ENCODE results near the gene PDE1A. TPM values are rescaled to one million over a fixed set of nuclear protein-coding genes. Genes with fewer than 3 reads are reported as not detected.
A peak's percentile ranks its signal among the peaks of the same experiment; 100 is the strongest.

Gene PDE1A
- total RNA-seq, 1 donor from 2014 or later, result 17.3 TPM

DNA sequence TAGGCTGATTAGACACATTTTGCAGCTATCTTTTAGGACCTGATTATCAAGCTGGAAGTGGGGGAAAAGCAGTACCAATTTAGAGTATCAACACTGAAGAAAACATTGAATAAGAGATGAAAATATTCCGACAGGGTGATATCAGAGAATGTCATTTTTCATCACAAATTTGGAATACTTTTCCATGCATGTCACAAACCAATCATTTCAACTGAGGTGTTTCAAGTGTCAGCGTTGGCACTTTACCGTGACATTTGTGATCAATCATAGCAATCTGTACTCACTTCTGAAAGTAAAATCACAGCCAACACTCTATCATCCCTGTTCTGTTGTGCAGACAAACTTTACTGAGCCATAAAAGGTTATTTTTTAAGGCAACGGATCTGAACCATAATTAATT, 75.4 kb downstream of the PDE1A start:
- no peaks in the 10 kb centered on the region for H3K36me3 ChIP-seq
- intact Hi-C loops (cut with micrococcal nuclease), result no loop called here
- H3K4me1 ChIP-seq, result peaks cover 15% of the 10 kb centered on the region
- H3K27ac ChIP-seq (replicated peaks), result no peak overlapping the region
- H3K9me3 ChIP-seq (replicated peaks), result no peaks in the 10 kb centered on the region
- no peak for DNase-seq
- H3K4me3 ChIP-seq, result no peak overlapping the region
- no peaks in the 10 kb centered on the region for H3K27me3 ChIP-seq (ENCODE audit: low read depth)
- no peak for TF ChIP-seq CTCF (IDR thresholded peaks at IDR 0.05; ENCODE audit: borderline replicate concordance)

DNA sequence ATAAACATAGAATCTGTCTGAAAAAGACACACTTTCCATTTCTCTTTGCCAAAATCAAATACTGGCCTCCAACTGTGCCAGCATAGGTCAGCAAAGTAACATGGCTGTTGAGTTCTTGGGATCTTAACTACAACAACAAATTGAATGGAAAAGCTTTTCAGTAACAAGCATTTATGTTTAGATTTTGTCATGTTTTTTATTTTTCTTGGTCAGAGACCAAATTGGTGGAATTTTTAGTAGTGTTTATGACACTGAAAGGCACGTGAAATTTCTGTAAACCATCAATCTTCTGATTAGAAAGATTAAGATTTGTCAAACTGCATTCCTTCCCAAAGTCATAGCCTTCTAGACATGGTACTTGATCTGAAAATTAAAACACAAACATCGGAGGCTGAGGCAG, 77.6 kb downstream of the PDE1A start:
- TF ChIP-seq CTCF (IDR thresholded peaks at IDR 0.05; ENCODE audit: borderline replicate concordance), result no peak
- H3K27me3 ChIP-seq (ENCODE audit: low read depth), result no peaks in the 10 kb centered on the region
- H3K4me3 ChIP-seq, result no peak overlapping the region
- H3K4me1 ChIP-seq, result peaks cover 8% of the 10 kb centered on the region
- intact Hi-C loops (cut with micrococcal nuclease), result no loop called here
- H3K27ac ChIP-seq (replicated peaks), result no peak overlapping the region
- no peaks in the 10 kb centered on the region for H3K9me3 ChIP-seq (replicated peaks)
- no peaks in the 10 kb centered on the region for H3K36me3 ChIP-seq
- no peak for DNase-seq

DNA sequence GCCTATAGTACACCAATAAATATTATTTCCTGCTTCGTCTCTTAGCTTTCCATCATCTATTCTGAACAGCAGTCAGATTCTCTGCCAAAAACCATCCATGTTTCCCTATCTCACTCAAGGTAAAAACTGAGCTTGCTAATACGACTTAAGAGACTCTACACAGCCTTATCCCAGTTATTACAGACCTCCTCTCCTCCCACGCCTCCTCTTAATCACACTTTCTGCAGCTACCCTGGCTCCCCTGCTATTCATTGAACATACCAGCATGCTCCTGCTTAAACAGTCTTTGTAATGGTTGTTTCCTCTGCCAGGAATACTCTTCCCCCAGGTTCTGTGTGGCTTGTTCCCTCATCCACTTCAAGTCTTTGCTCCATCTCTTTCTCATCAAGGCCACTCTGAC, 81.5 kb downstream of the PDE1A start:
- H3K27ac ChIP-seq (replicated peaks), result no peak overlapping the region
- H3K4me3 ChIP-seq, result no peak overlapping the region
- H3K4me1 ChIP-seq, result no peaks in the 10 kb centered on the region
- intact Hi-C loops (cut with micrococcal nuclease), result no loop called here
- no peaks in the 10 kb centered on the region for H3K9me3 ChIP-seq (replicated peaks)
- H3K27me3 ChIP-seq (ENCODE audit: low read depth), result no peaks in the 10 kb centered on the region
- no peaks in the 10 kb centered on the region for H3K36me3 ChIP-seq
- DNase-seq, result no peak
- no peak for TF ChIP-seq CTCF (IDR thresholded peaks at IDR 0.05; ENCODE audit: borderline replicate concordance)

- Histone ChIP-seq H3K27me3 (ENCODE audit: low read depth) (no peaks in the 10 kb centered on the region), H3K4me1 (no peaks in the 10 kb centered on the region), H3K4me3 (no peak overlapping the region), H3K27ac (replicated peaks) (peak overlapping the region; percentile 66), H3K9me3 (replicated peaks) (peaks cover 20% of the 10 kb centered on the region), H3K36me3 (no peaks in the 10 kb centered on the region)
- DNase-seq, result no peak
- no peak for TF ChIP-seq CTCF (IDR thresholded peaks at IDR 0.05; ENCODE audit: borderline replicate concordance)
- intact Hi-C loops (cut with micrococcal nuclease), result no loop called here
These were observed 96.2 kb downstream of the PDE1A start for GRCh38 chr2:182330451-182331305.

GRCh38 chr2:182324665-182325064, 102.2 kb downstream of the PDE1A start:
- Histone ChIP-seq H3K27ac (replicated peaks) (no peak overlapping the region), H3K27me3 (ENCODE audit: low read depth) (no peaks in the 10 kb centered on the region), H3K4me3 (no peak overlapping the region), H3K4me1 (peaks cover 11% of the 10 kb centered on the region), H3K36me3 (no peaks in the 10 kb centered on the region), H3K9me3 (replicated peaks) (no peaks in the 10 kb centered on the region)
- DNase-seq, result no peak
- intact Hi-C loops (cut with micrococcal nuclease), result no loop called here
- no peak for TF ChIP-seq CTCF (IDR thresholded peaks at IDR 0.05; ENCODE audit: borderline replicate concordance)

All from left ventricle myocardium inferior (tissue), 1 donor.